ENCODE data around the gene CLDN22.
A peak's percentile ranks its signal among the peaks of the same experiment; 100 is the strongest.

The CLDN22 gene

DNA sequence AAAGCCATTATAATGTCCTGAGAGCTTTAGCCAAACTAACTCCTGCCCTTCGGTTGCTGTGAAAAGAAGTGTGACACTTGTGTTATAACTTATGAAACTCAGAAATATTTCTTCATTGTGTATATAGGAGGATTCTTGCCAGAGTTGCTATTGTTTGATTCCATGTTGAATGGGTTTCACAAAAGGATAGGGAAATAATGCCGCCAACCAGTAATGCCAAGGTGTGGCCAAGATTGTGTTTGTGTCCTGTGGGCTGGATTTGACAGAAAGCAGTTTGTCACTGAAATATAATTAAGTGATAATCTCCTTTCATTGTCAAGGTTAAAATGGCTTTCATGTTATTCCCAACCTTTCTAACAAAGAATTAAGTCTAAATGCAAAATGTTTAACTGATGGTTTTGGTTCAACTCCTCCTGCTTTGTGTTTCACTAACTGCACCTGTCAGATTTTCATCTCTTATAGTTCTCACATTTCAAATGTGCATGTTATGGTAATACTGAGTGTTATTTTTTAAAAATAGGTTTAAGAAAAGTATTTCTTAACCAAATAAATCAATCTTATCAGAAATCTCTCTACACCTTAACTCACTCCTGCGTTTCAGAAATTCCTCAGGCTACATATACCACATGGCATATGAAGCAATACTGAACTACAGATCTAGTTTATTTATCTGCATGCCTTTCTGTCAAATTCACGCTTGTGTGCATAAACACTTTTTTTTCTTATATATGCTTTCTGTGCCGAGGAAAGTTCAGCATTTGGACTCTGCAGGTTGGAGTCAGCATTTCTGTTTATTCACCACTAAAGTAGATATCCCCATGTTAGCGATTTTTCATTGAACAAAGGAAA, at the start of gene CLDN22:
TSS of gene CLDN22 (minus strand) at position 66 of the 849 bp plus-strand sequence. CDS start at position 8, 58 bp downstream.
- Histone ChIP-seq H3K27ac (no peak within 1 kb of the TSS), H3K4me3 (no peak within 1 kb of the TSS)

- no peak overlapping the region for H3K27ac ChIP-seq
Measured at GRCh38 chr4:183369073-183369472, 49.0 kb upstream of the CLDN22 start.

GRCh38 chr4:183366206-183366835, 46.2 kb upstream of the CLDN22 start:
- no peak overlapping the region for H3K4me3 ChIP-seq

More at GRCh38 chr4:183369073-183369472, 49.0 kb upstream of the CLDN22 start:
- H3K4me3 ChIP-seq: no peak overlapping the region

DNA sequence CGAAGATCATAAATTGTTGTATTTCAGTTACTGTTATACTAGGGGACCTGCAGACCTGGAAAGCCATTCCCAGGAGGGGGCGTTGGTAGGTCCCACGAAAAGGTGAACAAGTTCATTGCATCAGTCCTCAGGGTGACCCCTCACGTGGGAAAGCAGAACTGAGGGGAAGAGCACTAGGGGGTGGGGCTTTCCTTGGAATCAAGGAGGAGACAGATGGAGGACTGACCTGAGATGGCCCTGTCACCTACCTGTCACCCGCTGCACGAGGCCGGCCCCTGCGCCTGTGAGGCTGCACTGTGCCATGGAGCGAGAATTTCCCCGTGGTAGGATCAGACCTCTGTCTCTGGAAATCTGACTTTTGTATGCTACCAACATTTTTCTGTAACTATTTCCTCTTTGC, 43.9 kb upstream of the CLDN22 start:
- Histone ChIP-seq H3K4me3 (no peak overlapping the region), H3K27ac (no peak overlapping the region)

More at GRCh38 chr4:183366206-183366835, 46.2 kb upstream of the CLDN22 start:
- no peak overlapping the region for H3K27ac ChIP-seq

- Histone ChIP-seq H3K27ac (no peak overlapping the region), H3K4me3 (no peak overlapping the region)
Measured at GRCh38 chr4:183362916-183363542, 43.0 kb upstream of the CLDN22 start.

GRCh38 chr4:183362036-183362435, 42.0 kb upstream of the CLDN22 start:
- H3K27ac ChIP-seq: no peak overlapping the region
- no peak overlapping the region for H3K4me3 ChIP-seq

- H3K27ac ChIP-seq: no peak overlapping the region
- H3K4me3 ChIP-seq: no peak overlapping the region
Measured at GRCh38 chr4:183360161-183360919, 40.3 kb upstream of the CLDN22 start.

- Histone ChIP-seq H3K27ac (no peak overlapping the region), H3K4me3 (no peak overlapping the region)
Measured at GRCh38 chr4:183358215-183358755, 38.2 kb upstream of the CLDN22 start.

GRCh38 chr4:183356931-183357675, 37.0 kb upstream of the CLDN22 start:
- Histone ChIP-seq H3K4me3 (no peak overlapping the region), H3K27ac (no peak overlapping the region)

GRCh38 chr4:183356173-183356830, 36.2 kb upstream of the CLDN22 start:
- H3K27ac ChIP-seq: no peak overlapping the region
- no peak overlapping the region for H3K4me3 ChIP-seq

DNA sequence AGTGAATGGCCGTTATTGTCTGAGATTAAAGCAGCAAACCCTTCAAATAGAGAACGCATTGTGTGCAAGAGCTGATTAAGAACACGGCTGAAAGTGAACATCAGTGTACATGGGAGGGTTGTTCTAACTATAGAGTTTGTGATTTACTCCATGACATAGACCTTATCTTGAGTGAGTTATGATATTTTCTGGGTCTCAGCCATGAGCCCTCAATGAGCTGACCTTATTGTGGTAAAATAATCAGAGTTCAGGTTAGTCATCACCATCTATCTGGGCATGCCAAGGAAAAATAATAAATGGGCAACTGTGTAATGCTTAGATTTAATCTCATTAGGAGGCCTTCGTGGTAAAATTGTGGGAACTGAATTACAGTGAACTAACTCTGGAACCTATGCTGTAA, 35.3 kb upstream of the CLDN22 start:
- no peak overlapping the region for H3K27ac ChIP-seq

DNA sequence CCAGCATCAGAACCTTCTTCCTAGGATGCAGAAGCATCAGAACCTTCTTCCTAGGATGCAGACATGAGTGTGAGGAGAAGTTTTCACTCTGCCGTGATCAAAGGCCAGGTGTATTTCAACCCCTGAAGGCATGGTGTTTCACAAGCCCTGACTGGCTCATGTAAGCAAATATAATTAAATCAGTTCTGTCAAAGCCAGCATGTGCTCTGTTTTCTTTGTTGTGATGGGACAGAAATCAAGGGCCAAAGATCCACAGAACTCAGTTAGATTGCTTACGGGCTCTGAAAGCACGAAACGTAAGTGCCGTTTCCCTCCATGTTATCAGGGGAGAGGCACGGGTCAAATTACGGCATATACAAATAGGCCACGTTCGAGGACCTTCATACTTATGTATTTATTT, 34.1 kb upstream of the CLDN22 start:
- no peak overlapping the region for H3K4me3 ChIP-seq

More for the DNA sequence above, 35.3 kb upstream of the CLDN22 start:
- no peak overlapping the region for H3K4me3 ChIP-seq

GRCh38 chr4:183353557-183353956, 33.5 kb upstream of the CLDN22 start:
- Histone ChIP-seq H3K27ac (peak overlapping the region in 3 of 21 experiments; percentile 14 to 49 (median 44)), H3K4me3 (no peak overlapping the region)

More for the DNA sequence above, 34.1 kb upstream of the CLDN22 start:
- no peak overlapping the region for H3K27ac ChIP-seq

- no peak overlapping the region for H3K27ac ChIP-seq
- no peak overlapping the region for H3K4me3 ChIP-seq
Measured at GRCh38 chr4:183352546-183352945, 32.5 kb upstream of the CLDN22 start.

- no peak overlapping the region for H3K4me3 ChIP-seq
- peak overlapping the region in 18 of 21 experiments; percentile 8 to 80 (median 61) for H3K27ac ChIP-seq
Measured at GRCh38 chr4:183350317-183351071, 30.4 kb upstream of the CLDN22 start.

DNA sequence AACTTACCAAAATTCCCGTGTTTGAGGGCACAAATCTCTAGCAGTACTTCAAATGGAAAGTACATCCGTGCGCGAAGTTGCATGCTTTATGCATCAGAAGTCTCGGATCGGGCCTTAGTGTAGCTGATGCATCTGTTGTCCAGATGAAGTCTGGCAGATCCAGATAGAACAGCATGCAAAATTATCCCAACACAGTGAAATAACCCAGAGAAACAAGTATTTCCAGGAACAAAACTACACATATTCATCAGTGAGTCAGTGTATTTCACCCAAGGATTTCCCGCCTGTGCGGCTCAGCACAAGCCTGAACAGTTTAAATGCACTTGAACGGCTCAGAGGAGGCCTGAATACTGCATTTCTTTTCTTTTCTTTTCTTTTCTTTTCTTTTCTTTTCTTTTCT, 29.6 kb upstream of the CLDN22 start:
- Histone ChIP-seq H3K4me3 (no peak overlapping the region), H3K27ac (peak overlapping the region in 14 of 21 experiments; percentile 32 to 80 (median 70))
